Raji (cell line): Measurements from ENCODE around the gene RFTN1.

Source experiments
- POLR2A ChIP-seq: IDR thresholded peaks from 2 replicates; pipeline ENCODE4 v1.6.1; 2011; ENCODE audit warnings: low read depth, low read length, control low read depth; ENCODE audit not compliant: insufficient read depth

The RFTN1 gene

GRCh38 chr3:16313886-16314645 is 199.4 kb downstream of the RFTN1 start:
- no peak for TF ChIP-seq POLR2A

DNA sequence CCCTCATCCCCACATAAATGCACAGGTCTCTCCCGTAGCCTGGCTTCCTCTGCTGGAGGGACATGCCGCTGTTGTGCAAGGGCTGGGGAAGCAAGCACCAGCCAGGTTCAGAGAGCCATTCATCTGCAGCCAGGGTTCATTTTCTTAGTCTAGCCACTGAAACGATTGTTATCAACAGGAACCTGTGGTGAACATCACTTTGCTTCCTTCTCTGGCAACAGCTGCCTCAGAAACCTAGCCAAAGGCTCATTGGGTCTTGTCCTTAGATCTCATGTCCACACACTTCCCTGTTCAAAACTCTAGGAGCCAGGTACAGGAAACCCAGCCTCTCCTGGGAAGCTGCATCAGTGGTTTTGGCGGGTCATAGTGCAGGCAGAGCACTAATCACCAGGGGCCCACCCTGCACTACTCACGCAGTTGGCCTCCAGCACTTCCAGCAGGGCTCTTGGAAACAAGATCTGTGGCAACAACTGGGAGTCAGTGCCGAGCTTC is 201.5 kb downstream of the RFTN1 start:
- no peak for TF ChIP-seq POLR2A

DNA sequence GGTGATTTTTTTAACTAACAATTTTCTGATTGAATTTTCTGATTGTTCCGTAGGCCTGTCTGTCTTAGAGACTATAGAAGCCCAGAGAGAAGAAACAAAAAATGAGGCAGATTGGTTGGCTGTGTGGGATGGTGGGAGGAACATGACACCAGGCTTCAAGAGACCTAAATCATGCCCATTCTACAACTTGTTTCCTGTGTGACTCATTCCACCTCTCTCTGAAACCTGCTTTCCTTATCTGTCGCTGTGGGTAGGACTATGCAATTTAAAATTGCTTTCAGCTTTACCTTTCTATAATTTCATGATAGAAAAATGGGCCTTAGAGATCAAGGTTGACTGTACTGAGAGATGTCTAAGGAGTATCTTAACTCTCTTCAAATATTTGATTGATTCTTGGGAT is 203.9 kb downstream of the RFTN1 start:
- TF ChIP-seq POLR2A, result no peak

DNA sequence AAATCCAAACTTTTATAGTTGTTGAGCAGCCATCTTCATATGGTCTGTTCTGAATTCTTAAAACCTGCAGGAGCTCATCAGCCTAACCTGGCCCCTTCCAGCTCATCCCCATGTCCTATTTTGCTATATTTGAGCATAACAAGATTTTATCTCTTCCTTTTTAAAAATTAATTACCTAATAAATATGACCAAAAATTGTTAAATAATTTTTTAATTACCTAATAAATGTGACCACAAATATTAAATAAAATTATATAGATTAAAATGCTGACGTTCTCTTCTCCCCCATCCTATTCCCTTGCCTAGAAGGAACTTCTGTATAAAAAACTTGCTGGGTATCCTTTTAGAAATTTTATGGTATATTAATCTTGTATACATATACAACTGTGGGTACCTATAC is 204.8 kb downstream of the RFTN1 start:
- TF ChIP-seq POLR2A, result no peak

DNA sequence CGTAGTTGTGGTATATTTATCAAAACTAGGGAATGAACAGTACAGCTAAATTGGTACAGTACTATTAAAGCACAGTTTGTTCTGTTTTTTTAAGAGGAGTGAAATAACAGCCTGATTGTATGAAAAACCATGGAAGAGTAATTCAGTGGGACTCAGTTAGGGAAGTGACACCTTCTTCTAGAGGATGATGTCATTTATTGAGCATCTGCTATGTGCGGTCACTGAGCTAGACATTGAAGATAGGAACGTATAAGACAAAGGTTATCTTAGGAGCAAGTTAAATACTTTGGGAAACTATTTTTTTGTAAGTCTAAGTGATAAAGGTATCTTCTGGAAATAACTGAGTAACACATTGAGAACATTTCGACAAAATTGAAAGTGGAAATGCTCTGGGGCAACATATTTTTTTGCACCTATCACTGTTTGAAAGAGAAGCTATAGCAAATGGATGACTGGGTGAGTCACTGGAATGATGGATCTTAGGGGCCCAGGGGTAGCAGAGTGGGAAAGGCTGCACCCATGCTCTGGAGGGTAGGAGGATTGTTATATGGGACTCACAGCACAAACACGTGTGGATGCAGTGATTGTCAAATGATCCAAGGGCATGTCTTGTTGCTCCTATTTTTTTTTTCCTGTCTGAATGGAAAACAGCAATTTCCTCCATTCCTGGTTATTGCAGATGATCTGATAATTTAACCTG is 205.5 kb downstream of the RFTN1 start:
- no peak for TF ChIP-seq POLR2A

GRCh38 chr3:16305111-16305541 is 208.4 kb downstream of the RFTN1 start:
- TF ChIP-seq POLR2A, result no peak

GRCh38 chr3:16304061-16305010 is 209.2 kb downstream of the RFTN1 start:
- no peak for TF ChIP-seq POLR2A

GRCh38 chr3:16303037-16303575 is 210.4 kb downstream of the RFTN1 start:
- no peak for TF ChIP-seq POLR2A

GRCh38 chr3:16302082-16302631 is 211.3 kb downstream of the RFTN1 start:
- TF ChIP-seq POLR2A, result no peak

GRCh38 chr3:16301507-16301906 is 212.0 kb downstream of the RFTN1 start:
- TF ChIP-seq POLR2A, result no peak

- TF ChIP-seq POLR2A, result no peak
Observed at GRCh38 chr3:16300881-16301359, 212.6 kb downstream of the RFTN1 start.

- TF ChIP-seq POLR2A, result no peak
Observed at GRCh38 chr3:16300307-16300706, 213.2 kb downstream of the RFTN1 start.

DNA sequence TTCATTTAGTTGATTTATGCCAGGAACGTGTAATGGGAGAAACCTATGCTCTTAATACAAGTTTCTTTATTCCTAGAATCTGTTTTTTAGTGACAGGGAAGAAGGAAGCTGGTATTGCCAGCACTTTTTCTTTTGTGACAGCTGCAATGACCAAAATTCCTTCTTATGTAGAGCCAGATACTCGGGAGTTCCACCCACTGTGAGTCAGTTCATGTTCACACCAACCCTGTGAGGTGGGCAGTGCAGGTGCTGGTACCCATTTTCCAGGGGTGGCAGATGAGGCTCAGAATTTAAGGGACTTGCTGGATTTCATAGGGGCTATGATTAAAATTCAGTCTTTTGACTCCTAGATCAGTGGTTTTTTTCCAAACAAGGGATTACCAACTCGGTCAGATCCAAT is 213.8 kb downstream of the RFTN1 start:
- TF ChIP-seq POLR2A, result no peak

DNA sequence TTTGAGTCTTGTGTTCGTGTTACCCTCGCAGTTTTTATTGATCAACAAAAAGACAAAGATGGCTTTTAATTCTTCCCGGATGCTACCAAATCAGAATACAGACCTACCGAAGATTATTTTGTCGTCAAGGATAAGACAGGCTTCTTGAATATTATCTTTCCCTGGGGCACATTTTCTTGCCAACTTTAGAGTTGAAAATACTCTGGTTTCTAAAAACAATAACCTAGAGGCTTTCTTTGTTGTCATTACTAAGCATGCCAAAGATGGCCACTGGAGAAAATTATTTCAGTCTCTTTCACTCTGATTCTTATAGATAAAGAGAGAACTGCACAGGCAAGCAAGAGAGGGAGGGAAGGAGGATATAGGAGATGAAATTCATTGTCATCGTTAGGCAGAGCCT is 214.6 kb downstream of the RFTN1 start:
- TF ChIP-seq POLR2A, result no peak
